ENCODE data around the gene DNAJC1.
A peak's percentile ranks its signal among the peaks of the same experiment; 100 is the strongest.

DNAJC1 gene

GRCh38 chr10:22010973-22011408 is 7.5 kb upstream of the DNAJC1 start:
- no peak for DNase-seq (ENCODE audit: low read depth, low spot score)
- H3K27ac ChIP-seq: no peak overlapping the region

DNA sequence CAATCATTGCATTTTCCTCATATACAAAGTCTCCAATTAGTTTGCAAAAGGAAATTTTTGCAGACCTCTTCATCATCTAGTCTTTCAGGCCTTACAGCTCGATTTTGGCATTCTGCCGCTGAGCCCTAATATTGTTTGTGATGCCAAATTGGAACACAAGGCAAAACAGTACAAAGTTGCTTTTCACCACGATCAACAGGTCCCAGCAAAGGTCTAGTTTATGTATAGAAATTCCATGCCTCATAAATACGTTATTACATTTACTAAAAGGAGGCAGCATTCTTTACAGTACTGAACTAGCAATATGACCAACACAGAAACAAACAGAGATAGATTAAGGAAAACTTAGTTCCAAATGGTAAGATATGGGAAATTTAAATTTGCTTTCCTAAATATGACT is 7.0 kb upstream of the DNAJC1 start:
- DNase-seq (ENCODE audit: low read depth, low spot score): no peak
- no peak overlapping the region for H3K27ac ChIP-seq

DNA sequence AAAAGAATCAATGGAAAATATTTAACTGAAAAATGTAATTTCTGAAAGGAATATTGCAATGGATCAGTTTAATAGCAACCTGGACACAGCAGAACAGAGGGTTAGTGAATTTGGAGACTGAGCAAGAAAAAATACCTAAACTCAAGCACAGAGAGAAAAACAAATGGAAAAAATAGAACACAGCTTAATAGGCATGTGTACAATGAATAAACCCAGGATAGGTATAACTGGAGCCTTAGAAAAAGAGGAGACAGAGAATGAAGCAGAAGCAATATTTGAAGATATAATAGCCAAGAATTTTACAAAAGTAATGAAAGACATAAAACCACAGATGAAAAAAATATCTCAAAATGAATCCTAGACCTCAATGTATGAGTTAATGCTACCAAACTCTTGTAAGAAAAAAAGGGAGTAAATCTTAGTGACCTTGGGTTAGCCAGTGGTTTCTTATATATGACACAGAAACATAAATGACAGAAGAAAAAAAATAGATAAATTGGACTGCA is 2.9 kb upstream of the DNAJC1 start:
- no peak for DNase-seq (ENCODE audit: low read depth, low spot score)
- no peak overlapping the region for H3K27ac ChIP-seq

DNA sequence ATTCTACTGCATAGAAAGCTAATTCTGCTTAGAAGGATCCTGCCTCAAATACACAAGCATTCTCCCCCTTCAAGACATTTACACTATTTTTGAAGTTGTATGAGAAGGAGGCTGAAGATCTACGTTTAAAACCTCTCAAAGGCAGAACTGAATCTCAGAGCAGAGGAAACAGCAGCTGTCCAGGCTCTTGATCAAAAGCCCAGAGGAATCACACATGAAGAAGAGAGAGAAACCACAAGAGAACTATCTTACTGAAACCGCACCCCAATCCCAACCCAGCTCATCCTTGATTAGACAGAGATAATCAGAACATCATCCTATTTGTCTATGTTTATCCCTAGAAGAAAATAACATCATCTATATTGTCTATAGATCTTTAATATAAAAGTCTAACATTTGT is 2.2 kb upstream of the DNAJC1 start:
- no peak overlapping the region for H3K27ac ChIP-seq
- DNase-seq (ENCODE audit: low read depth, low spot score): no peak

DNA sequence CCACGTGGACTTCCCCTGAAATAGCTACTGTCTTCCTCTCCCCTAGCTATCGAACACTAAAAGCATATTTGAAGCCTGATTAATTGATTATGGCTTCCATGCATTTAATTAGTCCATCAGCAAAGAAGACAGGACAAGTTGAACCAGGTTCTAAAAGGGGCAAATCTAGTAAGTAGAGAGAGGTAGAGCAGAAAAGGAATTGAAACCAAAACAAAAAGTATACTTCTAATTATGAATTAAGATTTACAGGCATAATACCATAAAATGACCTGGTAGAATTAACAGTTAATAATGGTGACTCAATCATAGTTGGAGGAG is 393 bp upstream of the DNAJC1 start:
- peak overlapping the region; percentile 85 for H3K27ac ChIP-seq
- no peak for DNase-seq (ENCODE audit: low read depth, low spot score)

GRCh38 chr10:22002591-22003176 is 846 bp downstream of the DNAJC1 start:
- H3K27ac ChIP-seq: peak overlapping the region; percentile 85
- no peak for DNase-seq (ENCODE audit: low read depth, low spot score)

- no peak for DNase-seq (ENCODE audit: low read depth, low spot score)
- H3K27ac ChIP-seq: no peak overlapping the region
Measured at GRCh38 chr10:21995557-21995956, 8.0 kb downstream of the DNAJC1 start.

DNA sequence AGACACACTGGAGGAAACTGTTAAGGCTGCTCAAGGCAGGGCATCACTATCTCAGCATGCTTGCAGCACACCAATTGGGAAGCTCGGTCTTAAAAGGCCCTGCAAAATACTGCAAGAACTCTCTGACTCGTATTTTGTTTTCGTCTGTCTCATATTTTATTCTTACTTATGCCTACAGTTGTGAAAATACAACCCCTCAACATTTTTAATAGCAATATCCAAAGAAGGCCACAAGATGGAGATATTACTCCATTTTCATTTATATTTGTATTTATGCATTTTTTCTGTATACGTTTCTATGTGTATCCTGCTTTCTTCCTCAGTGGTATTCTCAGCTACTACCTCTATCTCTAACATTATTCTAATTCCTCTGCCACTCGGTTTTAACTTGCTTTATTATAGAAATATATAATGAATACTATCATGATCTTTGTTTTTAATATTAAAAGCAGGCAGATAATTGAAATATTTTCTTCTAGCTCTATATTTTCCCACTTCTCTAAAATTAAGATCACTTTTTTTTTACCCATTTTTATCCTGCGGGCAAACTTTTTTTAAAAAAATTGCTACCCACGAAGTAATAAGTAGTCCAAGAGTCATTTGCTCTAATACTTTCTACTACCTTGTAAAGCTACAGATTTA is 10.0 kb downstream of the DNAJC1 start:
- H3K27ac ChIP-seq: no peak overlapping the region
- DNase-seq (ENCODE audit: low read depth, low spot score): no peak

DNA sequence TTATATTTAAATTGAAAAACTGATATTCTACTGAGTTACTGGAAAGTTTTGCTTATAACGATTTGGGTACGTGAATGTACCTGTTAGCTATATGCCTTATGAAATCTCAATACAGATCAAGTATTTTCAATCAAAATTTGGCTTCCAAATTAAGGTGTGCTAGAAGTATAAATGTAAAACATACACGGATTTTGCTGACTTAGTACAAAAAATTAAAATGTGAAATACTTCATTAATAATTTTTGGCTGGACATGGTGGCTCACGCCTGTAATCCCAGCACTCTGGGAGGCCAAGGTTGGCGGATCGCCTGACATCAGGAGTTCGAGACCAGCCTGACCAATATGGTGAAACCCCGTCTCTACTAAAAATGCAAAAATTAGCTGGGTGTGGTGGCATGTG is 11.7 kb downstream of the DNAJC1 start:
- DNase-seq (ENCODE audit: low read depth, low spot score): no peak
- H3K27ac ChIP-seq: no peak overlapping the region

DNA sequence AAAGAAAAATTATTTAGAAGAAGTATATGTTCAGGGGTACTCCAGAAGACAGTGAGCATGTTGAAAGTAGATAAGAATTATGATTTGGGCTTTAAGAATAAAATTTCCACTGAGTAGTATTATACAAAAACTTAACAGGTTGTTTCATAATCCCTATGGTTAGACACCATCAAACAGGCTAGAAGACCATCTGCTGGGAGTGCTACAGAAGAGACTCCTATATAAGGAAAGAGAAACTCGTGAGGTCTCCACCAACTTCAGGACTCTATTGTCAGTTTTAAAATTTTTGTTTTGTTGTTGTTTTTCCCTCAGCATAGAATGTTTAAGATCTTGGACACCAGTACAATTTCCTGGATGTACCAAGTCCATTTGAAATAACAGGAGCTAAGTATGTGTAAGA is 13.1 kb downstream of the DNAJC1 start:
- no peak overlapping the region for H3K27ac ChIP-seq
- no peak for DNase-seq (ENCODE audit: low read depth, low spot score)

GRCh38 chr10:21989453-21990154 is 13.9 kb downstream of the DNAJC1 start:
- H3K27ac ChIP-seq: no peak overlapping the region
- DNase-seq (ENCODE audit: low read depth, low spot score): no peak

DNA sequence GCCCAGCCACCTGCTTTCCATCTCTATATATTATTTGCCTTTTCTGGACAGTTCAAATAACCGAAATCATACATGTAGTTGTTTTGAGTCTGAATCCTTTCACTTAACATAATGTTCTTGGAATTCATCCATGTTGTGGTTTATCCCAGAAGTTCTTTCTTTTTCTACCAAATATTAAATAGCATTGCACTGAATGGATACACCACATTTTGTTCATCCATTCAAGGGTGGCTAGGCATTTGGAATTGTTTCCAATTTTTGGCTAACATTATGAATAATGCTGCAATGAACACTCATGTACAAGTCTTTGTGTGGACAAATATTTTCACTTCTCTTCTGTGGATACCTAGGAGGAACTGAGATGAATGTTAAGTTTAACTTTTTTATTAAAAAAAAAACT is 18.0 kb downstream of the DNAJC1 start:
- DNase-seq (ENCODE audit: low read depth, low spot score): no peak
- no peak overlapping the region for H3K27ac ChIP-seq

GRCh38 chr10:21981118-21981517 is 22.4 kb downstream of the DNAJC1 start:
- DNase-seq (ENCODE audit: low read depth, low spot score): no peak
- H3K27ac ChIP-seq: no peak overlapping the region

DNA sequence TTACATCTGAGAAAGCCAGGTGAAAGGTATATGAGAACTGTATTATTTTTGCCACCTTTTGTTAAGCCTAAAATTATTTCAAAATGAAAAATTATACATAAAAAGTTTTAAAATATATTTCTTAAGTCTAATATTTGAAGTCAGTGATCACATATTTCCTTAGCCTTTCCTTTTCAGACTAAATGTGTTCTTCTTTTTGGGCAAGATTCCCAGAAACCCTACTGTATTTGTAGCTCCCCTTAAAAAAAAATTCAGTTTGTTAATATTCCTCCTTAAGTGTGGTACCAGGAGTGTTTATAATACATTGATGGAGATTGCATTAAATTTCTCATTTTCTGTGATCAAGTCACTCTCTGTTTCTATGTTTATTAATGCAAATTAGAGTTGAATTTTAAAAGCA is 22.8 kb downstream of the DNAJC1 start:
- no peak for DNase-seq (ENCODE audit: low read depth, low spot score)

DNA sequence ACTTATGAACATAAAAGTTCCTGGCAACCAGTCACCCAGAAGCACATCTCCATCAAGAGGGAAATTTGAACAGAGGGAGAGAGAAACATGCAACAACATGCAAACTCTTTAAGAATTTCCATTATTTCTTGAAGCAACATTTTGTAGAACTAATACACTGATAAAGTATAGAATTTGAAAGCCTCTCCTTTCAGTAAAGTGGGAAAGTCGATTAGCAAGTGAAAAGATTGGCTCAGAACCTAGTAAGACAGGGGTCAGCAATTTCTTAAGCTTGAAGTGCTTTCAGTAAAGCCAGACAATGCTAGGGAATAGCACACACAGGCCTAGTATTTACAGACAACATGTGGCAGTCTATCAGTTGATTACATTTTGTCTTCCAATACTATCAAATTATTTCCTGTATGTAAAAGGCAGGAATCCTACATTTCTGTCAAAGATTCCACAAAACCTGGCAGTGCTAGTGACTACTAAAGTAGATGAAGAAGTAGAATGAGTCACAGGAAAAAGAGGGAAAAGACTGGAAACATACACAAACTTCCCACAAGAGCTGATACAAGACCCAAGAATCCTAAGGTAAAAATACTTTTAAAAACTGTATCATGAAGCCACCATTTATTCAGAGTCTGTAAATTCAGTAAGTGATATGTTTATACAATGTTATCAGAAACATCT is 25.2 kb downstream of the DNAJC1 start:
- H3K27ac ChIP-seq: no peak overlapping the region
- DNase-seq (ENCODE audit: low read depth, low spot score): no peak

More for the DNA sequence above, 22.8 kb downstream of the DNAJC1 start:
- no peak overlapping the region for H3K27ac ChIP-seq

DNA sequence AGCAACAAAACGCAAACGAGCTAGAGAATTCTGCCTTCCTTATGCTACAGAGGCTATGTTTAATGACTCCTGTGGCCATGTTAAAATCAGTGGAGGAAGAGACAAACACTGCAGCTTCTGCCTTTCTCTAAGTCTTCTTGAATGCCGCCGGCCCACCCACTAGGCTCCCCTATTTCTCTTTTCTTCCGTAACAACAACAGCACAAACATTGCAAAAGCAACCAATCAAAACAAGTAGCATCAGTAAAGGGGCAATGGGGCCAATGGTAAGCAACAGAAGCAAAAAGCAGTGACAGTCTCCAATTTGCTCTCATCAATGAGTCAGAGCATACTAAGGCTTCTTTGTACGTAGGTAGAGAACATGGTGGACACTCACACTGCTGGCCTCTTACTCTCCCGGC is 26.8 kb downstream of the DNAJC1 start:
- DNase-seq (ENCODE audit: low read depth, low spot score): no peak
- no peak overlapping the region for H3K27ac ChIP-seq

GRCh38 chr10:21976280-21976679 is 27.2 kb downstream of the DNAJC1 start:
- no peak overlapping the region for H3K27ac ChIP-seq
- no peak for DNase-seq (ENCODE audit: low read depth, low spot score)

GRCh38 chr10:21975378-21975990 is 28.0 kb downstream of the DNAJC1 start:
- no peak for DNase-seq (ENCODE audit: low read depth, low spot score)
- no peak overlapping the region for H3K27ac ChIP-seq

DNA sequence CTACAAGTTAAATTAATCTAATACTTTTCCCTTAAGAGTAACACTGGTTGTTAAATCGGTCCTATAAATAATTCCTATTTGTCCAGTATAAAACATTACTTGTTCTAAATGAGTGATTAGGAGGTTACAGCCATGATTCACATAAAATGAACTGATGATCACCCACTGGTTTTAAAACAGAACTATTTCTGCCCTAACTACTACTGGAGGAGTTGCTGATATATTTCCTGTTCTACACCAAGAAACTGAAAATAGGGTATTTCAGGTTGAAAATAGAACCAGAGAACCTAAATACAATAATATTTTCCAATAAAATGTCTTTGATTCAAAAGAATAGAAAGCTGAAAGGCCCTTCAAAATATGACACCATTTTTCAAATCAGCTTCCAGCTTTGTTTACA is 30.9 kb downstream of the DNAJC1 start:
- no peak overlapping the region for H3K27ac ChIP-seq
- DNase-seq (ENCODE audit: low read depth, low spot score): no peak

- DNase-seq (ENCODE audit: low read depth, low spot score): no peak
- peak overlapping the region; percentile 30 for H3K27ac ChIP-seq
Measured at GRCh38 chr10:21969326-21970287, 33.9 kb downstream of the DNAJC1 start.

Measured in epithelial cell of prostate (primary cell).